COLO829 (cell line): ENCODE measurements around the gene AP1M1.
"Not testable (repeated sequence)": the region's sequence is repeated elsewhere in the genome, so short reads cannot be mapped to it uniquely, and the experiment has no call there.

Experiments used
- DNase-seq: peaks from one replicate; pipeline ENCODE4 v3.0.0; 2012; ENCODE audit warnings: low spot score

The AP1M1 gene

GRCh38 chr19:16263141-16263761, 65.5 kb downstream of the AP1M1 start:
- no peak for DNase-seq

- no peak for DNase-seq
Observed at GRCh38 chr19:16265205-16265604, 67.5 kb downstream of the AP1M1 start.

- no peak for DNase-seq
Observed at GRCh38 chr19:16265890-16266585, 68.3 kb downstream of the AP1M1 start.

- DNase-seq = no peak
Observed at GRCh38 chr19:16266586-16266942, 68.9 kb downstream of the AP1M1 start.

GRCh38 chr19:16268676-16269319, 71.1 kb downstream of the AP1M1 start:
- no peak for DNase-seq

GRCh38 chr19:16272945-16273344, 75.2 kb downstream of the AP1M1 start:
- no peak for DNase-seq

- no peak for DNase-seq
Observed at GRCh38 chr19:16274447-16274846, 76.7 kb downstream of the AP1M1 start.

- DNase-seq = no peak
Observed at GRCh38 chr19:16280306-16280705, 82.6 kb downstream of the AP1M1 start.

- no peak for DNase-seq
Observed at GRCh38 chr19:16281743-16282142, 84.0 kb downstream of the AP1M1 start.

- no peak for DNase-seq
Observed at GRCh38 chr19:16283210-16284061, 85.7 kb downstream of the AP1M1 start.

- DNase-seq = no peak
Observed at GRCh38 chr19:16284505-16284904, 86.8 kb downstream of the AP1M1 start.

- not testable (repeated sequence) for DNase-seq
Observed at GRCh38 chr19:16285079-16285478, 87.4 kb downstream of the AP1M1 start.

- DNase-seq = no peak
Observed at GRCh38 chr19:16285769-16286498, 88.2 kb downstream of the AP1M1 start.

GRCh38 chr19:16288544-16288943, 90.8 kb downstream of the AP1M1 start:
- no peak for DNase-seq

- no peak for DNase-seq
Observed at GRCh38 chr19:16289594-16289993, 91.9 kb downstream of the AP1M1 start.

GRCh38 chr19:16290692-16291091, 93.0 kb downstream of the AP1M1 start:
- DNase-seq = no peak

- DNase-seq = peak; percentile 12
Observed at GRCh38 chr19:16293118-16294091, 95.7 kb downstream of the AP1M1 start.

- no peak for DNase-seq
Observed at GRCh38 chr19:16295057-16295456, 97.3 kb downstream of the AP1M1 start.
